GM12875 (cell line): ENCODE results near the gene CPLX3.

Source experiments
- H3K4me3 ChIP-seq: one replicate; pipeline ENCODE4 v1.5.1; 2011; ENCODE audit warnings: low read depth, low read length, control low read depth
- CTCF ChIP-seq: IDR thresholded peaks from 2 replicates; pipeline ENCODE4 v1.5.1; 2011; ENCODE audit warnings: low read depth, mild to moderate bottlenecking, control low read depth, inconsistent platforms, low read length, moderate library complexity, borderline replicate concordance; ENCODE audit not compliant: insufficient read depth

The CPLX3 gene

GRCh38 chr15:74823324-74823723 is 3.1 kb upstream of the CPLX3 start:
- H3K4me3 ChIP-seq, result no peak overlapping the region
- no peak for TF ChIP-seq CTCF

GRCh38 chr15:74824976-74825375 is 1.5 kb upstream of the CPLX3 start:
- H3K4me3 ChIP-seq, result no peak overlapping the region
- no peak for TF ChIP-seq CTCF

GRCh38 chr15:74825866-74826265 is 561 bp upstream of the CPLX3 start:
- TF ChIP-seq CTCF, result no peak
- H3K4me3 ChIP-seq, result no peak overlapping the region

- no peak for TF ChIP-seq CTCF
- H3K4me3 ChIP-seq, result no peak overlapping the region
Observed at GRCh38 chr15:74826921-74827320, 494 bp downstream of the CPLX3 start.

- no peak for TF ChIP-seq CTCF
- H3K4me3 ChIP-seq, result no peak overlapping the region
Observed at GRCh38 chr15:74827614-74828013, 1.2 kb downstream of the CPLX3 start.

- no peak overlapping the region for H3K4me3 ChIP-seq
- no peak for TF ChIP-seq CTCF
Observed at GRCh38 chr15:74828835-74829234, 2.4 kb downstream of the CPLX3 start.

- no peak overlapping the region for H3K4me3 ChIP-seq
- TF ChIP-seq CTCF, result no peak
Observed at GRCh38 chr15:74829486-74829885, 3.1 kb downstream of the CPLX3 start.
